Mesenchymal stem cell (in vitro differentiated cells and primary cell): ENCODE measurements around the gene RPRD1A.

Experiments
- DNase-seq: peaks from one replicate; pipeline ENCODE4 v3.0.0-alpha.2; 2013
- H2AFZ ChIP-seq: one replicate; pipeline ENCODE4 v1.6.1; 2013; ENCODE audit warnings: low read depth, mild to moderate bottlenecking, control low read depth, inconsistent platforms, low read length, moderate library complexity
- H2AK5ac ChIP-seq: 2 replicates; pipeline ENCODE4 v1.6.1; 2013; ENCODE audit warnings: low read length, moderate library complexity, mild to moderate bottlenecking, inconsistent platforms; ENCODE audit not compliant: severe bottlenecking
- H2BK120ac ChIP-seq: one replicate; pipeline ENCODE4 v1.6.1; 2013; ENCODE audit warnings: low read depth, mild to moderate bottlenecking, inconsistent platforms, low read length, moderate library complexity
- H2BK12ac ChIP-seq, 2 experiments: one replicate each; pipeline ENCODE4 v1.6.1; 2013; ENCODE audit warnings: inconsistent platforms in 2 of 2, low read length in 2 of 2, mild to moderate bottlenecking in 2 of 2, moderate library complexity in 2 of 2, control low read depth in 1 of 2
- H2BK15ac ChIP-seq: one replicate; pipeline ENCODE4 v1.6.1; 2013; ENCODE audit warnings: mild to moderate bottlenecking, low read depth, inconsistent platforms; ENCODE audit not compliant: poor library complexity, severe bottlenecking
- H2BK5ac ChIP-seq: 2 replicates; pipeline ENCODE4 v1.6.1; 2013; ENCODE audit warnings: low read depth, mild to moderate bottlenecking, low read length, control low read depth, inconsistent platforms; ENCODE audit not compliant: poor library complexity, severe bottlenecking
- H3K14ac ChIP-seq, 2 experiments: one replicate each; pipeline ENCODE4 v1.6.1; 2013; ENCODE audit warnings: inconsistent platforms in 2 of 2, low read length in 2 of 2, control low read depth in 1 of 2, mild to moderate bottlenecking in 1 of 2, moderate library complexity in 1 of 2
- H3K18ac ChIP-seq, 2 experiments: one replicate each; pipeline ENCODE4 v1.6.1; 2013; ENCODE audit warnings: inconsistent platforms in 2 of 2, low read length in 2 of 2, control low read depth in 1 of 2, low read depth in 1 of 2, mild to moderate bottlenecking in 1 of 2
- H3K23ac ChIP-seq, 2 experiments: one replicate each; pipeline ENCODE4 v1.6.1; 2013; ENCODE audit warnings: inconsistent platforms in 2 of 2, low read length in 2 of 2, mild to moderate bottlenecking in 2 of 2, moderate library complexity in 2 of 2, control low read depth in 1 of 2
- H3K27ac ChIP-seq: 2 replicates; pipeline ENCODE4 v1.5.1; 2013; ENCODE audit warnings: mild to moderate bottlenecking, moderate library complexity, low read length, control low read depth, inconsistent platforms; ENCODE audit not compliant: poor library complexity, severe bottlenecking
- H3K27me3 ChIP-seq, 2 experiments: 2 replicates each; pipeline versions ENCODE4 v1.6.1 to v1.7.0; 2013; ENCODE audit warnings: low read length in 2 of 2, mild to moderate bottlenecking in 2 of 2, moderate library complexity in 2 of 2, control low read depth in 1 of 2, inconsistent platforms in 1 of 2; ENCODE audit not compliant: control insufficient read depth in 1 of 2, insufficient read depth in 1 of 2
- H3K36me3 ChIP-seq, 2 experiments: 2 replicates each; pipeline versions ENCODE4 v1.6.1 to v1.7.0; 2013; ENCODE audit warnings: low read length in 2 of 2, control low read depth in 1 of 2, inconsistent platforms in 1 of 2, low read depth in 1 of 2, mild to moderate bottlenecking in 1 of 2; ENCODE audit not compliant: insufficient read depth in 2 of 2, control insufficient read depth in 1 of 2
- H3K4ac ChIP-seq, 2 experiments: one replicate each; pipeline ENCODE4 v1.6.1; 2013; ENCODE audit warnings: inconsistent platforms in 2 of 2, low read length in 2 of 2, mild to moderate bottlenecking in 2 of 2, moderate library complexity in 2 of 2, control low read depth in 1 of 2, low read depth in 1 of 2
- H3K4me1 ChIP-seq: 2 replicates; pipeline ENCODE4 v1.6.1; 2013; ENCODE audit warnings: low read depth, low read length, control low read depth; ENCODE audit not compliant: control insufficient read depth, insufficient read depth
- H3K4me2 ChIP-seq: 2 replicates; pipeline ENCODE4 v1.6.1; 2013; ENCODE audit warnings: low read length, mild to moderate bottlenecking, inconsistent platforms; ENCODE audit not compliant: poor library complexity, severe bottlenecking
- H3K4me3 ChIP-seq, 2 experiments: 2 replicates each; pipeline versions ENCODE4 v1.5.1 to v1.7.0; 2013; ENCODE audit warnings: low read length in 2 of 2, mild to moderate bottlenecking in 2 of 2, control low read depth in 1 of 2, low read depth in 1 of 2; ENCODE audit not compliant: insufficient read depth in 1 of 2
- H3K79me1 ChIP-seq: replicated peaks from 2 replicates; pipeline ENCODE4 v1.6.1; 2013; ENCODE audit warnings: mild to moderate bottlenecking, control low read depth, low read length, inconsistent platforms; ENCODE audit not compliant: poor library complexity, severe bottlenecking
- H3K9ac ChIP-seq: 2 replicates; pipeline ENCODE4 v1.7.0; 2013; ENCODE audit warnings: mild to moderate bottlenecking, low read length, moderate library complexity
- H3K9me3 ChIP-seq: 2 replicates; pipeline ENCODE4 v1.7.0; 2013; ENCODE audit warnings: mild to moderate bottlenecking, low read length; ENCODE audit not compliant: control insufficient read depth
- H4K8ac ChIP-seq: one replicate; pipeline ENCODE4 v1.6.1; 2013; ENCODE audit warnings: inconsistent platforms, mild to moderate bottlenecking, low read length, moderate library complexity
- H4K91ac ChIP-seq: one replicate; pipeline ENCODE4 v1.6.1; 2013; ENCODE audit warnings: mild to moderate bottlenecking, low read length, inconsistent platforms
- WGBS: methylation state at CpG from one replicate; pipeline ENCODE4 v1.1.7; 2013; ENCODE audit warnings: mixed read lengths; 5-methylcytosine and 5-hydroxymethylcytosine counted together

RPRD1A gene

GRCh38 chr18:36107477-36107876 lies 40.1 kb upstream of the RPRD1A start:
- H4K8ac ChIP-seq = no peak overlapping the region
- H3K27ac ChIP-seq = no peak overlapping the region
- H3K36me3 ChIP-seq = peaks cover 14 to 50% of the 10 kb centered on the region in 2 experiments
- peaks cover 1% of the 10 kb centered on the region for H3K79me1 ChIP-seq
- H3K23ac ChIP-seq = no peak overlapping the region
- H3K9me3 ChIP-seq = peaks cover 9% of the 10 kb centered on the region
- H4K91ac ChIP-seq = no peak overlapping the region
- H3K4ac ChIP-seq = no peak overlapping the region
- DNase-seq = no peak
- no peak overlapping the region for H2BK120ac ChIP-seq
- H3K27me3 ChIP-seq = no peaks in the 10 kb centered on the region
- H2AFZ ChIP-seq = no peak overlapping the region
- no peak overlapping the region for H2BK15ac ChIP-seq
- H3K18ac ChIP-seq = no peak overlapping the region
- H2AK5ac ChIP-seq = no peak overlapping the region
- no peak overlapping the region for H2BK5ac ChIP-seq
- no peak overlapping the region for H3K9ac ChIP-seq
- H2BK12ac ChIP-seq = no peak overlapping the region
- H3K4me3 ChIP-seq = no peak overlapping the region
- H3K4me2 ChIP-seq = no peak overlapping the region
- H3K14ac ChIP-seq = no peak overlapping the region
- no peaks in the 10 kb centered on the region for H3K4me1 ChIP-seq

DNA sequence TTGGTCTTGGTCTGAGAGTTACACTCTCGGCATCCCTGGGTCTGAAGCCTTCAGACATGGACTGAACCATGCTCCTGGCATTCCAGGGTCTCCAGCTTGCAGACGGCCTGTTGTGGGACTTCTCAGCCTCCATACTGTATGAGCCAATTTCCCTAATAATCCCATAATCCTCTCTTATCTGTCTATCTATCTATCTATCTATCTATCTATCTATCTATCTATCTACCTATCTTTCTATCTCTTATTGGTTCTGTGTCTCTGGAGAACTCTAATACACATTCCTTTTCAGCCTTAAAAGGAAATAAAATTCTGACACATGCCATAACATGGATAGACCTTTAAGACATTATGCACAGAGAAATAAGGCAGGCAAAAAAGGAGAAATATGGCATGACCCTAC lies 37.4 kb upstream of the RPRD1A start:
- WGBS = 94% methylated on average over 2 of the region's 2 CpGs
- H2BK15ac ChIP-seq = no peak overlapping the region
- no peaks in the 10 kb centered on the region for H3K4me1 ChIP-seq
- H3K23ac ChIP-seq = no peak overlapping the region
- no peak overlapping the region for H3K9ac ChIP-seq
- H4K8ac ChIP-seq = no peak overlapping the region
- H2BK12ac ChIP-seq = peak overlapping the region in 1 of 2 experiments; percentile 11
- H3K36me3 ChIP-seq = peaks cover 6 to 27% of the 10 kb centered on the region in 2 experiments
- H2AFZ ChIP-seq = no peak overlapping the region
- no peak overlapping the region for H3K4me3 ChIP-seq
- peaks cover 17% of the 10 kb centered on the region for H3K9me3 ChIP-seq
- H3K27ac ChIP-seq = no peak overlapping the region
- DNase-seq = no peak
- peak overlapping the region; percentile 19 for H2BK120ac ChIP-seq
- no peak overlapping the region for H2AK5ac ChIP-seq
- H3K79me1 ChIP-seq = no peaks in the 10 kb centered on the region
- H3K14ac ChIP-seq = no peak overlapping the region
- no peak overlapping the region for H3K4me2 ChIP-seq
- H3K27me3 ChIP-seq = no peaks in the 10 kb centered on the region
- H2BK5ac ChIP-seq = no peak overlapping the region
- H4K91ac ChIP-seq = no peak overlapping the region
- no peak overlapping the region for H3K18ac ChIP-seq
- H3K4ac ChIP-seq = no peak overlapping the region

DNA sequence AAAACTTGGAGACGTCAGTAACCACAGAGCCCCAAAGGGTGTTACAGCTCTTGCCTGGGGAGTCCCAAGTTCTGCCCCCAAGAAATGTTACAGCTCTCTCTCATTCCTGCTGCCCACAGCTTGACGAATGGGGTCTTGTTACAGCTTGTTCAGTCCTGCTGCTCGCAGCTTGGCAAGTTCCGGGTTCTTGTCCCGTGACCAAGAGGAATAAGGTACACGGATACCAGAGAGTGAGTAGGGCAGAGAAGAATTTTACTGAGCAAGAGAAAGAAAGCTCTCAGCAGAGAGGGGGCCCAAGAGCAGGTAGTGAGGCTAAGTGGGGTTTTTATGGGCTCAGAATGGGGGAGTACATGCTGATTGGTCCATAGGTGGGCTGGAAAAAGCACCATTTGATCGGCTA lies 34.6 kb upstream of the RPRD1A start:
- no peak overlapping the region for H3K4me3 ChIP-seq
- no peak overlapping the region for H2BK120ac ChIP-seq
- no peak overlapping the region for H3K14ac ChIP-seq
- no peaks in the 10 kb centered on the region for H3K27me3 ChIP-seq
- no peak overlapping the region for H3K23ac ChIP-seq
- no peak for DNase-seq
- H3K18ac ChIP-seq = peak overlapping the region in 1 of 2 experiments; percentile 54
- no peak overlapping the region for H2AK5ac ChIP-seq
- H3K4me1 ChIP-seq = no peaks in the 10 kb centered on the region
- no peak overlapping the region for H2BK12ac ChIP-seq
- no peak overlapping the region for H3K9ac ChIP-seq
- no peak overlapping the region for H2AFZ ChIP-seq
- H3K36me3 ChIP-seq = peaks cover 0 to under 1% of the 10 kb centered on the region in 2 experiments
- H3K9me3 ChIP-seq = peaks cover 17% of the 10 kb centered on the region
- 91% methylated on average over 7 of the region's 7 CpGs for WGBS
- no peaks in the 10 kb centered on the region for H3K79me1 ChIP-seq
- H3K4me2 ChIP-seq = no peak overlapping the region
- no peak overlapping the region for H4K8ac ChIP-seq
- H3K4ac ChIP-seq = no peak overlapping the region
- H4K91ac ChIP-seq = no peak overlapping the region
- H3K27ac ChIP-seq = no peak overlapping the region
- no peak overlapping the region for H2BK5ac ChIP-seq
- no peak overlapping the region for H2BK15ac ChIP-seq

DNA sequence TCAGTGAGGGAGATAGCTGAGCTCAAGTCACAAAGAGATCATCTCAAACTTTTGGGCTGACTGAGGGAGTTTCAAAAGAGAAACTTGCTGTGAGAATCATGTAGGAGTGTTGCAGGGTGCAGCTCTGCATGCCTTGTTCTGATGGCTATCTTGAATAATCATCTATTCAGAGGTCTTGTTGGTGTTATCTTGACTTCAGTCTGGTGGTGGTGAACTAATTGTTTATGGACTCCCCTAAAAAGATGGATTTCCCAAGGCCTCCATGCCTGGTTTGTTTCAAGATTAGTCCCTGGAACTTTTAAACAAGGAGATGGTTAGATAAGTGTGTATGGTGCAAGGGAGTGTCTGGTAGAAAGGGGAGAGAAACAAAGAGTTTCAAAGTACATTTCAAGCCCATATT lies 32.0 kb upstream of the RPRD1A start:
- H3K27me3 ChIP-seq = no peaks in the 10 kb centered on the region
- H2AFZ ChIP-seq = no peak overlapping the region

More for the DNA sequence above, 32.0 kb upstream of the RPRD1A start:
- no peaks in the 10 kb centered on the region for H3K36me3 ChIP-seq
- H4K8ac ChIP-seq = no peak overlapping the region
- H2BK15ac ChIP-seq = no peak overlapping the region
- H3K4ac ChIP-seq = no peak overlapping the region
- H2BK12ac ChIP-seq = no peak overlapping the region
- no peak overlapping the region for H3K14ac ChIP-seq
- H3K9me3 ChIP-seq = peaks cover 17% of the 10 kb centered on the region
- peak; percentile 70 for DNase-seq
- no peak overlapping the region for H3K9ac ChIP-seq
- no peak overlapping the region for H2AK5ac ChIP-seq
- H3K4me3 ChIP-seq = no peak overlapping the region
- no peak overlapping the region for H3K23ac ChIP-seq
- H3K18ac ChIP-seq = no peak overlapping the region
- H2BK5ac ChIP-seq = no peak overlapping the region
- H3K4me2 ChIP-seq = no peak overlapping the region
- no peak overlapping the region for H4K91ac ChIP-seq
- no peaks in the 10 kb centered on the region for H3K79me1 ChIP-seq
- H2BK120ac ChIP-seq = no peak overlapping the region
- no peak overlapping the region for H3K27ac ChIP-seq
- H3K4me1 ChIP-seq = no peaks in the 10 kb centered on the region
